ENCODE results near the gene ZNF438.

DNA sequence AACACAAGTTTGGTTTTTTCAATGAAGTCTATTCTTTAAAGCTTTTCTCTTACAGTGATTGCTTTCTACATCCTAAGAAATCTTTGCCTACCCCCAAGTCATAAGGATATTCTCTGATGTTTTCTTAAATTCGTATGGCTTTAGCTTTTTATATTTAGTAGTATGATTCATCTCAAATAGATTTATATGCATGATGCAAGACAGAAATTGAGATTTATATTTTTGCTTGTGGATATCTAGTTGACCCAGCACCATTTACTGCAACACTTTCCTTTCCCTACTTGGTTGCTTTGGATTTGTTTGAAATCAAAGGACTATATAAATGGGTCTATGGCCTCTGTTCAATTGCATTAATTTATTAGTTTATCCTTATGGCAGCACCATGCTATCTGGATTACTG, 113.9 kb downstream of the ZNF438 start:
- TF ChIP-seq GATA3 (IDR thresholded peaks at IDR 0.05; ENCODE audit: low read depth, low read length) (no peak), GATA2 (IDR thresholded peaks at IDR 0.05; ENCODE audit: low read depth, low read length) (no peak)

All from SH-SY5Y (cell line).